ENCODE measurements around the gene MED26.
"Not testable (repeated sequence)": the region's sequence is repeated elsewhere in the genome, so short reads cannot be mapped to it uniquely, and the experiment has no call there.

DNA sequence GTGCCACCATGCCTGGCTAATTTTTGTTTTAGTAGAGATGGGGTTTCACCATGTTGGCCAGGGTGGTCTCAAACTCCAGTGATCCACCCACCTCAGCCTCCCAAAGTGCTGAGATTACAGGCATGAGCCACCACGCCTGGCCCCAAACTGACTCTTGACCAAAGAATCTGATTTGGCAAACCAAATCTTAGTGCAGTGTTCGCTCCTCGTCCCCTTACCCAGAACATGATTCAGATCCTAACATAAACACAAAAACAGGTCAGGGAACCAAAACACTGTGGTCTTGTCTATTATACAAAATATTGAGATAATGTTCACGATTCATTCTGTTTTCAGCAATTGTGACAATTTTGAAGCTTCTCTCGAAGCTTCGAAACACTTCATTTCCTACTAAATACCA lies 76.1 kb downstream of the MED26 start:
- TF ChIP-seq POLR2A (IDR thresholded peaks at IDR 0.05; ENCODE audit: control extremely low read depth in 1 of 2, low read depth in 2 of 2, low read length in 2 of 2); SP1 (IDR thresholded peaks at IDR 0.05; ENCODE audit: low read depth, low read length); NRF1 (IDR thresholded peaks at IDR 0.05; ENCODE audit: low read depth, low read length); EP300 (IDR thresholded peaks at IDR 0.05; ENCODE audit: borderline replicate concordance in 1 of 2, low read depth in 2 of 2, low read length in 2 of 2); FOSL1 (IDR thresholded peaks at IDR 0.05; ENCODE audit: insufficient read depth, low read depth, low read length); POLR2AphosphoS5 (IDR thresholded peaks at IDR 0.05; ENCODE audit: low read depth, low read length); RNF2 (IDR thresholded peaks at IDR 0.05; ENCODE audit: borderline replicate concordance, low read depth, low read length, missing control alignments, poor library complexity, severe bottlenecking); EZH2 (IDR thresholded peaks at IDR 0.05; ENCODE audit: low read depth, low read length, severe bottlenecking); TAF1 (IDR thresholded peaks at IDR 0.05; ENCODE audit: low read depth, low read length): not testable (repeated sequence)
- TF ChIP-seq, protein P1, sequence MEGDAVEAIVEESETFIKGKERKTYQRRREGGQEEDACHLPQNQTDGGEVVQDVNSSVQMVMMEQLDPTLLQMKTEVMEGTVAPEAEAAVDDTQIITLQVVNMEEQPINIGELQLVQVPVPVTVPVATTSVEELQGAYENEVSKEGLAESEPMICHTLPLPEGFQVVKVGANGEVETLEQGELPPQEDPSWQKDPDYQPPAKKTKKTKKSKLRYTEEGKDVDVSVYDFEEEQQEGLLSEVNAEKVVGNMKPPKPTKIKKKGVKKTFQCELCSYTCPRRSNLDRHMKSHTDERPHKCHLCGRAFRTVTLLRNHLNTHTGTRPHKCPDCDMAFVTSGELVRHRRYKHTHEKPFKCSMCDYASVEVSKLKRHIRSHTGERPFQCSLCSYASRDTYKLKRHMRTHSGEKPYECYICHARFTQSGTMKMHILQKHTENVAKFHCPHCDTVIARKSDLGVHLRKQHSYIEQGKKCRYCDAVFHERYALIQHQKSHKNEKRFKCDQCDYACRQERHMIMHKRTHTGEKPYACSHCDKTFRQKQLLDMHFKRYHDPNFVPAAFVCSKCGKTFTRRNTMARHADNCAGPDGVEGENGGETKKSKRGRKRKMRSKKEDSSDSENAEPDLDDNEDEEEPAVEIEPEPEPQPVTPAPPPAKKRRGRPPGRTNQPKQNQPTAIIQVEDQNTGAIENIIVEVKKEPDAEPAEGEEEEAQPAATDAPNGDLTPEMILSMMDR (IDR thresholded peaks at IDR 0.05; ENCODE audit: control extremely low read depth in 1 of 3, insufficient read depth in 1 of 3, low read depth in 1 of 3, low read length in 3 of 3): not testable (repeated sequence)
- TF ChIP-seq, protein P2, sequence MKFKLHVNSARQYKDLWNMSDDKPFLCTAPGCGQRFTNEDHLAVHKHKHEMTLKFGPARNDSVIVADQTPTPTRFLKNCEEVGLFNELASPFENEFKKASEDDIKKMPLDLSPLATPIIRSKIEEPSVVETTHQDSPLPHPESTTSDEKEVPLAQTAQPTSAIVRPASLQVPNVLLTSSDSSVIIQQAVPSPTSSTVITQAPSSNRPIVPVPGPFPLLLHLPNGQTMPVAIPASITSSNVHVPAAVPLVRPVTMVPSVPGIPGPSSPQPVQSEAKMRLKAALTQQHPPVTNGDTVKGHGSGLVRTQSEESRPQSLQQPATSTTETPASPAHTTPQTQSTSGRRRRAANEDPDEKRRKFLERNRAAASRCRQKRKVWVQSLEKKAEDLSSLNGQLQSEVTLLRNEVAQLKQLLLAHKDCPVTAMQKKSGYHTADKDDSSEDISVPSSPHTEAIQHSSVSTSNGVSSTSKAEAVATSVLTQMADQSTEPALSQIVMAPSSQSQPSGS (IDR thresholded peaks at IDR 0.05; ENCODE audit: low read length): not testable (repeated sequence)

All from H1 (cell line).